RWPE1 (cell line): ENCODE data around the gene PPM1J.

ENCODE experiments used
- CTCF ChIA-PET: fragments of 350-600 bp; sonication (Branson Sonifier 250); formaldehyde crosslinking; extraction: SDS; loops from one replicate; lab custom pipeline; 2021; lab: Yijun Ruan, JAX
- POLR2A ChIA-PET: fragments of 400-600 bp; formaldehyde crosslinking; extraction: SDS; loops from one replicate; lab custom pipeline; 2020; ENCODE audit warnings: antibody characterized with exemption; ENCODE audit not compliant: low non-redundant PET; lab: Yijun Ruan, JAX
- DNase-seq: peaks from one replicate; pipeline ENCODE4 v3.0.0; 2012; ENCODE audit warnings: low spot score
- H3K27ac ChIP-seq: fragments of 450-650 bp; 2 replicates; pipeline ENCODE4 v1.5.1; 2017
- CTCF ChIP-seq: fragments of 450-650 bp; conservative IDR thresholded peaks from 2 replicates; pipeline ENCODE4 v1.5.1; 2017; ENCODE audit warnings: low read depth, mild to moderate bottlenecking

The PPM1J gene

GRCh38 chr1:112716133-112716720 lies 1.1 kb upstream of the PPM1J start:
- peak; percentile 89 for TF ChIP-seq CTCF
- DNase-seq: peak; percentile 81
- ChIA-PET POLR2A (no interaction called here), CTCF (interaction anchor here (0.5 to 10.4 kb wide), 18 partner anchors 8 to 357 kb away, joined by 3 to 282 read pairs (median 4); partner anchors contain the start of genes LRIG2 and RHOC)
- peak overlapping the region; percentile 70 for H3K27ac ChIP-seq

GRCh38 chr1:112714313-112715263 lies 544 bp downstream of the PPM1J start:
- peak overlapping the region; percentile 70 for H3K27ac ChIP-seq
- POLR2A ChIA-PET: no interaction called here
- TF ChIP-seq CTCF: no peak
- DNase-seq: no peak
- CTCF ChIA-PET: interaction anchor here (0.5 to 10.4 kb wide), 6 partner anchors 8 to 213 kb away, joined by 3 to 282 read pairs (median 3); partner anchors contain the start of gene RHOC

- ChIA-PET POLR2A (no interaction called here), CTCF (interaction anchor here (10.4 kb wide), 1 partner anchor 90 kb away, joined by 282 read pairs; no protein-coding TSS in a partner anchor)
- no peak for DNase-seq
- H3K27ac ChIP-seq: peak overlapping the region; percentile 70
- TF ChIP-seq CTCF: no peak
Measured at GRCh38 chr1:112713466-112714312, 1.4 kb downstream of the PPM1J start.

- DNase-seq: no peak
- POLR2A ChIA-PET: no interaction called here
- CTCF ChIA-PET: no interaction called here
- no peak for TF ChIP-seq CTCF
- H3K27ac ChIP-seq: no peak overlapping the region
Measured at GRCh38 chr1:112712701-112713128, 2.4 kb downstream of the PPM1J start.

- no peak for DNase-seq
- no peak overlapping the region for H3K27ac ChIP-seq
- TF ChIP-seq CTCF: no peak
- CTCF ChIA-PET: no interaction called here
- POLR2A ChIA-PET: no interaction called here
Measured at GRCh38 chr1:112712191-112712590, 2.9 kb downstream of the PPM1J start.

- ChIA-PET CTCF (no interaction called here), POLR2A (no interaction called here)
Measured at GRCh38 chr1:112711670-112712069, 3.5 kb downstream of the PPM1J start.

More at GRCh38 chr1:112711670-112712069, 3.5 kb downstream of the PPM1J start:
- TF ChIP-seq CTCF: no peak
- no peak overlapping the region for H3K27ac ChIP-seq
- DNase-seq: no peak
